Neural progenitor cell (in vitro differentiated cells): ENCODE measurements around the gene ARHGEF40.

Experiments
- EZH2 ChIP-seq: fragments of 200-600 bp; sonication (generic); IDR thresholded peaks from 2 replicates; pipeline ENCODE4 v1.6.1; 2017; ENCODE audit warnings: antibody characterized with exemption, mild to moderate bottlenecking, moderate library complexity
- EZH2phosphoT487 ChIP-seq: fragments of 200-600 bp; sonication (generic); IDR thresholded peaks from 2 replicates; pipeline ENCODE4 v1.6.1; 2017; ENCODE audit warnings: antibody characterized with exemption
- TF ChIP-seq, protein P1 (sequence below): fragments of 200-600 bp; sonication (generic); IDR thresholded peaks from 2 replicates; pipeline ENCODE4 v1.5.1; 2017; ENCODE audit warnings: antibody characterized with exemption, mild to moderate bottlenecking

DNA sequence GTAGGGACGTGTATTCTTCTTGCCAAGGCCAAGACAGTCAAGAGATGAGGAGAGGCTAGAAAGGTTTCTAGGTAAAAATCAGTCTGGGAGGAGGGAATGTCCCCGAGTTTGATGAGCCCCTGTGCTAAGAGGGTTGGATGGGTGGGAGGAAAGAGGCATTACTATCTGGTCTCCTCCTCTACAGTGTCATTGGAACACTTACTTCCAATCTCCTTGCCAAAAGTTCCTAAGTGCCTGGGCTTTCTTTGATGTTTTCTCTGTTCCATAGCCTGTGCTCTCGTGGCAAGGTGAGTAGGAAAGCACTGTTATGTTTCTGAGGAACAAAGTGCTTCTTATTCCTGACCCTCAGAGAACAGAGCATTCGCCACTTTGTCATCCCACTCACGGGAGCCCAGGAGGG, 35.4 kb upstream of the ARHGEF40 start, which contains the start of gene RNASE13:
- TF ChIP-seq EZH2 (no peak), EZH2phosphoT487 (no peak)
- TF ChIP-seq, protein P1, sequence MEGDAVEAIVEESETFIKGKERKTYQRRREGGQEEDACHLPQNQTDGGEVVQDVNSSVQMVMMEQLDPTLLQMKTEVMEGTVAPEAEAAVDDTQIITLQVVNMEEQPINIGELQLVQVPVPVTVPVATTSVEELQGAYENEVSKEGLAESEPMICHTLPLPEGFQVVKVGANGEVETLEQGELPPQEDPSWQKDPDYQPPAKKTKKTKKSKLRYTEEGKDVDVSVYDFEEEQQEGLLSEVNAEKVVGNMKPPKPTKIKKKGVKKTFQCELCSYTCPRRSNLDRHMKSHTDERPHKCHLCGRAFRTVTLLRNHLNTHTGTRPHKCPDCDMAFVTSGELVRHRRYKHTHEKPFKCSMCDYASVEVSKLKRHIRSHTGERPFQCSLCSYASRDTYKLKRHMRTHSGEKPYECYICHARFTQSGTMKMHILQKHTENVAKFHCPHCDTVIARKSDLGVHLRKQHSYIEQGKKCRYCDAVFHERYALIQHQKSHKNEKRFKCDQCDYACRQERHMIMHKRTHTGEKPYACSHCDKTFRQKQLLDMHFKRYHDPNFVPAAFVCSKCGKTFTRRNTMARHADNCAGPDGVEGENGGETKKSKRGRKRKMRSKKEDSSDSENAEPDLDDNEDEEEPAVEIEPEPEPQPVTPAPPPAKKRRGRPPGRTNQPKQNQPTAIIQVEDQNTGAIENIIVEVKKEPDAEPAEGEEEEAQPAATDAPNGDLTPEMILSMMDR = no peak
